ENCODE results near the gene EVA1B.

DNA sequence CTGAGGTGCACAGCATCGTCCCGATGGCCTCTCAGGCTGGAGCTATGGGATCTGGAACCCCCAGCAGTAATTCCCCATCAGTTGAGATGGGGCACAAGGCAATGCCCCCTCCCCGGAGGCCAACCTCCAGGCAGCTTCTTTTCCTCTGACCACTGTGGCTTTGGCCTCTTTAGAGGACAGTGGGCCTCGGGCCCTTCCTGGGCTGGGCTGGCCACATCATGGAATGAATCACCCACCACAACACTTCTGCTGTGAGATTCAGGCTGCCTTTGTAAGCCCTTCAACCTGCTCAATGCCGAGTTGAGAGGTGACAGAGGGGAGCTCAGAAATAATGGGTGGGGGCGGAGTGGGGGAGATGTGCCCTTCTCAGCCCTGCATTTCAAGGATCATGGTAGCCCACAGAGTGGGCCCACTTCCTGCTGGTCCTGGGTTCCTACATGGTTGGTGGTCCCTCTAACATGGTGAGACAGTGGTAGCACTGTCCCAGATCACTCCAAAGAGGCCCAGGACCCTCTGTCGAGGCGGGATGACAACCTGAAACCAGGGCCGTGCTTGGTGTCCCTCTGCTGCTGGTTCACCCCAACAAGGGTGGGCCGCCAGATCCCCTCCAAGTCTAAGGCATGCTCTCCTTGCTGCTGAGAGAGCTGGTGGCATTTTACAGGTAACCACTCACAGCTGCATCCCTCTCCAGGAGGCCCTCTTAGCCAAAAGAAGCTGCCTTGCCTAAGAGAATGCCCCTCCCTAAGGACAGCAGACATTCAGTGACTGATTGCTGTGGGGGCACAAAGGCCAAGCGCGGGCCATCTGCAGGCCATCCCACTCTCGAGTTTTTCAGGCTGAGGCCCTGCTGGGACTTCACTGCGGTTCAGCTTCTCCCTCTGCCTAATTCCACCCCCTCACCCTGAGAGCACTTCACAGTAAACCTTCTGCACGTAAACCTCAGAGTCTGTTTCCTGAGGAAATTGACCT lies 29.7 kb upstream of the EVA1B start:
- no peak for TF ChIP-seq CTCF (IDR thresholded peaks at IDR 0.05)
- no peak for TF ChIP-seq EZH2 (IDR thresholded peaks at IDR 0.05)
